Neural cell (in vitro differentiated cells): ENCODE results near the gene PCDHB9.
"Not testable (repeated sequence)": the region's sequence is repeated elsewhere in the genome, so short reads cannot be mapped to it uniquely, and the experiment has no call there.

Experiments
- RAD21 ChIP-seq: fragments of 450-650 bp; conservative IDR thresholded peaks from 2 replicates; pipeline ENCODE4 v1.6.1; 2014; ENCODE audit warnings: antibody characterized with exemption, mild to moderate bottlenecking, moderate library complexity
- REST ChIP-seq: IDR thresholded peaks from 2 replicates; pipeline ENCODE4 v1.6.1; 2012; ENCODE audit warnings: borderline replicate concordance
- TF ChIP-seq, protein P1 (sequence below): fragments of 450-650 bp; IDR thresholded peaks from 2 replicates; pipeline ENCODE4 v1.5.1; 2014; ENCODE audit warnings: antibody characterized with exemption, mild to moderate bottlenecking, moderate library complexity; ENCODE audit not compliant: poor library complexity, severe bottlenecking

- TF ChIP-seq, protein P1, sequence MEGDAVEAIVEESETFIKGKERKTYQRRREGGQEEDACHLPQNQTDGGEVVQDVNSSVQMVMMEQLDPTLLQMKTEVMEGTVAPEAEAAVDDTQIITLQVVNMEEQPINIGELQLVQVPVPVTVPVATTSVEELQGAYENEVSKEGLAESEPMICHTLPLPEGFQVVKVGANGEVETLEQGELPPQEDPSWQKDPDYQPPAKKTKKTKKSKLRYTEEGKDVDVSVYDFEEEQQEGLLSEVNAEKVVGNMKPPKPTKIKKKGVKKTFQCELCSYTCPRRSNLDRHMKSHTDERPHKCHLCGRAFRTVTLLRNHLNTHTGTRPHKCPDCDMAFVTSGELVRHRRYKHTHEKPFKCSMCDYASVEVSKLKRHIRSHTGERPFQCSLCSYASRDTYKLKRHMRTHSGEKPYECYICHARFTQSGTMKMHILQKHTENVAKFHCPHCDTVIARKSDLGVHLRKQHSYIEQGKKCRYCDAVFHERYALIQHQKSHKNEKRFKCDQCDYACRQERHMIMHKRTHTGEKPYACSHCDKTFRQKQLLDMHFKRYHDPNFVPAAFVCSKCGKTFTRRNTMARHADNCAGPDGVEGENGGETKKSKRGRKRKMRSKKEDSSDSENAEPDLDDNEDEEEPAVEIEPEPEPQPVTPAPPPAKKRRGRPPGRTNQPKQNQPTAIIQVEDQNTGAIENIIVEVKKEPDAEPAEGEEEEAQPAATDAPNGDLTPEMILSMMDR, result not testable (repeated sequence)
- not testable (repeated sequence) for TF ChIP-seq RAD21, REST
Measured at GRCh38 chr5:141177577-141178191, 9.3 kb upstream of the PCDHB9 start, which contains the start of gene PCDHB8.
